GM18870 (cell line): ENCODE measurements around the gene PRM1.

Experiments used
- ATAC-seq: cut with Tn5 transposase; IDR thresholded peaks from one replicate; pipeline ENCODE4 v1.9.1; 2021; ENCODE audit warnings: moderate library complexity; ENCODE audit not compliant: unreplicated experiment

Gene PRM1

GRCh38 chr16:11273721-11274324, 7.3 kb downstream of the PRM1 start:
- ATAC-seq = no peak

- ATAC-seq = no peak
Observed at GRCh38 chr16:11272921-11273720, 8.0 kb downstream of the PRM1 start, which contains the start of gene PRM3. Gene PRM3, minus strand, starts transcription at chr16:11273629. Its CDS starts 34 bp downstream, at chr16:11273595.

GRCh38 chr16:11272484-11272883, 8.6 kb downstream of the PRM1 start:
- ATAC-seq = no peak

GRCh38 chr16:11271610-11272009, 9.5 kb downstream of the PRM1 start:
- ATAC-seq = no peak

GRCh38 chr16:11270602-11271162, 10.4 kb downstream of the PRM1 start:
- no peak for ATAC-seq

- ATAC-seq = no peak
Observed at GRCh38 chr16:11268921-11269375, 12.2 kb downstream of the PRM1 start, which contains the start of gene TNP2. Gene TNP2, minus strand, starts transcription at chr16:11269325. Its CDS starts 63 bp downstream, at chr16:11269262.

- ATAC-seq = no peak
Observed at GRCh38 chr16:11265124-11265523, 16.0 kb downstream of the PRM1 start.

GRCh38 chr16:11264155-11264832, 16.8 kb downstream of the PRM1 start:
- no peak for ATAC-seq

GRCh38 chr16:11263737-11264136, 17.4 kb downstream of the PRM1 start:
- no peak for ATAC-seq

- ATAC-seq = no peak
Observed at GRCh38 chr16:11262915-11263314, 18.2 kb downstream of the PRM1 start.

- ATAC-seq = no peak
Observed at GRCh38 chr16:11260596-11260966, 20.5 kb downstream of the PRM1 start.

GRCh38 chr16:11259655-11260595, 21.2 kb downstream of the PRM1 start:
- ATAC-seq = no peak

- no peak for ATAC-seq
Observed at GRCh38 chr16:11258553-11259492, 22.3 kb downstream of the PRM1 start.

GRCh38 chr16:11257131-11257938, 23.8 kb downstream of the PRM1 start:
- no peak for ATAC-seq

- ATAC-seq = no peak
Observed at GRCh38 chr16:11256661-11257130, 24.4 kb downstream of the PRM1 start.

- ATAC-seq = peak; percentile 29
Observed at GRCh38 chr16:11255737-11256660, 25.1 kb downstream of the PRM1 start, which contains the start of gene SOCS1. Gene SOCS1, minus strand, starts transcription at chr16:11256204. Its CDS starts 726 bp downstream, at chr16:11255478.
